MM.1S (cell line): ENCODE results near the gene SCP2D1.

ENCODE experiments used
- CTCF ChIP-seq: fragments of 300-600 bp; sonication (generic); IDR thresholded peaks from 2 replicates; pipeline ENCODE4 v1.5.1; 2016; ENCODE audit warnings: antibody characterized with exemption, low read length, mixed read lengths
- EZH2 ChIP-seq: fragments of 300-600 bp; sonication (generic); optimal IDR thresholded peaks from 2 replicates; pipeline ENCODE3; 2017; ENCODE audit warnings: low read depth, mild to moderate bottlenecking, antibody characterized with exemption, low read length, mixed read lengths
- EZH2phosphoT487 ChIP-seq: fragments of 300-600 bp; sonication (generic); IDR thresholded peaks from 2 replicates; pipeline ENCODE4 v1.6.1; 2018; ENCODE audit warnings: antibody characterized with exemption, low read length

DNA sequence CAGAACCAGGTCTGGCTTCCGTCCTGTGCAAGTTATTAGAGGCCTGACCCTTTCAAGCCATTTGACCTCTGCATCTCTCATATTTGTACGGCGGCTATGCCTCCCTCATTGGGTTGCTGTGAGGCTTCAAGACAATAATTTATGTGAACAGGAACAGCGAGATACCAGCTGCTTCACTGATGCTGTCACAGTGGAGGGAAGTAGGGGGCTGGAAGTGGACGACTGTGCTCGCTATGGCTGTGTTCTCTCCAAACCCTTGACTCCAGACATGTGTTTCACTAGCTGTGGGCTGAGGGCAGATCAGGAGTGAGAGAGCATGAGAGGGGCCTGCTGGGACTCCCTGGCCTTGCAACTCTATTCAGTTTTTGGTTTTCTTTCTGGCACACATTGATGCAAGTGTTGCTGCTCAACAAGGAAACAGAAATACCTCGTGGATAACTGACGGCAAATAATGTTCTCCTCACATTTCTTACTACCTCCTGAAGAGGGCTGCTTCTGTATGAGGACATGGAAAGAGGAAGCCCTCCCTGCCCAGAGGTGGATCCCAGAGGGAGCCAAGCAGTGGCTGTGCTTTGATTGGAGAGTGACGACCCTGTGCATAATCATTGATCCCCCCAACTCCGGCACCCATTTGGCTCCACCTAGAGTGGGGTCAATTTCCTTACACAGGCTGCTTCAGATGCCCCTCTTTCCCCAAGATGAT lies 34.7 kb upstream of the SCP2D1 start:
- TF ChIP-seq CTCF (no peak), EZH2phosphoT487 (no peak), EZH2 (no peak)
